K562 (cell line): ENCODE data around the gene LTN1. TPM values are rescaled to one million over a fixed set of nuclear protein-coding genes. Genes with fewer than 3 reads are reported as not detected.

ENCODE experiments used
- CBFA2T2 ChIP-seq: fragments of 450-650 bp; conservative IDR thresholded peaks from 2 replicates; pipeline ENCODE4 v1.6.1; 2017; ENCODE audit warnings: mild to moderate bottlenecking
- CBX8 ChIP-seq: fragments of 200-600 bp; sonication (generic); IDR thresholded peaks from 2 replicates; pipeline ENCODE4 v1.6.1; 2012; ENCODE audit warnings: borderline replicate concordance, mixed run types, low read depth, mild to moderate bottlenecking, moderate library complexity, mixed read lengths, low read length, control low read depth, inconsistent platforms; ENCODE audit not compliant: poor library complexity, severe bottlenecking; ENCODE audit errors: extremely low read depth
- GABPB2 ChIP-seq: fragments of 250-450 bp; sonication (Bioruptor Pico); conservative IDR thresholded peaks from 2 replicates; pipeline ENCODE4 v1.5.1; 2021; ENCODE audit warnings: mild to moderate bottlenecking
- GTF2A2 ChIP-seq: IDR thresholded peaks from 2 replicates; pipeline ENCODE4 v1.6.1; 2016; ENCODE audit warnings: mild to moderate bottlenecking, missing genetic modification characterization, missing compliant biosample characterization
- KAT2B ChIP-seq: IDR thresholded peaks from one replicate; pipeline ENCODE4 v1.6.1; 2012; ENCODE audit warnings: low read depth, mild to moderate bottlenecking, control low read depth, inconsistent platforms, low read length, moderate library complexity
- KHSRP ChIP-seq: fragments of 450-650 bp; IDR thresholded peaks from 2 replicates; pipeline ENCODE4 v1.6.1; 2017
- MCM2 ChIP-seq: fragments of 450-650 bp; IDR thresholded peaks from 2 replicates; pipeline ENCODE4 v1.6.1; 2017; ENCODE audit warnings: low read depth, mild to moderate bottlenecking
- NCOA2 ChIP-seq, 2 experiments: fragments of 450-650 bp; IDR thresholded peaks; 2 replicates each; pipeline ENCODE4 v1.6.1; 2018; ENCODE audit warnings: mild to moderate bottlenecking in 2 of 2, moderate library complexity in 1 of 2; ENCODE audit not compliant: partially characterized antibody in 2 of 2
- NFE2 ChIP-seq: IDR thresholded peaks from 2 replicates; pipeline ENCODE4 v1.6.1; 2014; ENCODE audit warnings: antibody characterized with exemption, low read depth
- NONO ChIP-seq, 2 experiments: fragments of 200-400 bp in 1 of 2; fragments of 450-650 bp in 1 of 2; formaldehyde crosslinking in 1 of 2; IDR thresholded peaks; 2 replicates each; pipeline ENCODE4 v1.6.1; 2017; ENCODE audit warnings: low read depth in 2 of 2, mild to moderate bottlenecking in 2 of 2, moderate library complexity in 2 of 2, low read length in 1 of 2
- POLR2AphosphoS5 ChIP-seq: IDR thresholded peaks from 2 replicates; pipeline ENCODE4 v1.6.1; 2011; ENCODE audit warnings: mild to moderate bottlenecking, low read depth, low read length, moderate library complexity; ENCODE audit not compliant: control insufficient read depth, insufficient read depth
- PRPF4 ChIP-seq: fragments of 200-400 bp; formaldehyde crosslinking; IDR thresholded peaks from one replicate; pipeline ENCODE4 v1.6.1; 2017; ENCODE audit warnings: low read length, low read depth, mild to moderate bottlenecking; ENCODE audit not compliant: insufficient read depth, poor library complexity, severe bottlenecking
- RBM15 ChIP-seq: fragments of 200-400 bp; formaldehyde crosslinking; IDR thresholded peaks from 2 replicates; pipeline ENCODE4 v1.6.1; 2018; ENCODE audit warnings: mild to moderate bottlenecking, low read length, moderate library complexity; ENCODE audit not compliant: insufficient read depth
- RUNX1 ChIP-seq: sonication (generic); IDR thresholded peaks from 2 replicates; pipeline ENCODE4 v1.6.1; 2016; ENCODE audit warnings: antibody characterized with exemption, low read depth
- SMARCC2 ChIP-seq: fragments of 450-650 bp; IDR thresholded peaks from 2 replicates; pipeline ENCODE4 v1.6.1; 2017; ENCODE audit warnings: antibody characterized with exemption, moderate library complexity, mild to moderate bottlenecking, low read depth
- SRSF9 ChIP-seq: fragments of 200-400 bp; formaldehyde crosslinking; IDR thresholded peaks from 2 replicates; pipeline ENCODE4 v1.6.1; 2017; ENCODE audit warnings: low read depth, low read length, borderline replicate concordance
- STAT5B ChIP-seq: fragments of 250-450 bp; sonication (Bioruptor Pico); IDR thresholded peaks from 2 replicates; pipeline ENCODE4 v1.8.0; 2021; ENCODE audit warnings: mild to moderate bottlenecking, inconsistent platforms
- ZC3H8 ChIP-seq: fragments of 450-650 bp; IDR thresholded peaks from 2 replicates; pipeline ENCODE4 v1.6.1; 2017
- ZKSCAN8 ChIP-seq: fragments of 200-800 bp; sonication (Bioruptor generic); IDR thresholded peaks from 2 replicates; pipeline ENCODE4 v1.6.1; 2016; ENCODE audit warnings: missing genetic modification characterization, missing compliant biosample characterization
- ZNF12 ChIP-seq: sonication (generic); formaldehyde crosslinking; IDR thresholded peaks from 2 replicates; pipeline ENCODE4 v1.4.0; 2020; ENCODE audit warnings: mild to moderate bottlenecking, missing genetic modification reagents
- ZNF140 ChIP-seq: fragments of 250-450 bp; sonication (Bioruptor Pico); IDR thresholded peaks from 2 replicates; pipeline ENCODE4 v1.8.0; 2021; ENCODE audit warnings: moderate library complexity, mild to moderate bottlenecking, inconsistent platforms
- ZNF347 ChIP-seq: fragments of 450-650 bp; formaldehyde crosslinking; IDR thresholded peaks from 2 replicates; pipeline ENCODE4 v1.4.0; 2020; ENCODE audit warnings: low read depth, mild to moderate bottlenecking, moderate library complexity
- ZNF408 ChIP-seq: fragments of 250-450 bp; sonication (Bioruptor Pico); IDR thresholded peaks from 2 replicates; pipeline ENCODE4 v1.4.0; 2020; ENCODE audit warnings: low read depth, mild to moderate bottlenecking, moderate library complexity
- ZNF561 ChIP-seq: fragments of 450-650 bp; formaldehyde crosslinking; conservative IDR thresholded peaks from 2 replicates; pipeline ENCODE4 v1.4.0; 2020; ENCODE audit warnings: mild to moderate bottlenecking, moderate library complexity
- ZNF77 ChIP-seq: fragments of 250-450 bp; sonication (Bioruptor Pico); IDR thresholded peaks from 2 replicates; pipeline ENCODE4 v1.5.0; 2020
- polyA plus RNA-seq, 8 experiments: library from polyadenylated mRNA; depleted of rRNA in 4 of 8; stranded (reverse) in 5 of 8; unstranded in 3 of 8; fragments of >200 nt; fragmentation: Nextera tagmentation in 2 of 8; fragmentation: Illumina TruSeq in 1 of 8; extraction: Ambion mirVana in 2 of 8; extraction: Trizol in 1 of 8; gene quantifications; 2 replicates each; pipeline versions ENCODE4 v1.2.1 to v1.2.3, GENCODE V29; 2011 to 2014; ENCODE audit warnings: inconsistent platforms in 1 of 8, missing spikeins in 1 of 8
- total RNA-seq, 7 experiments: library from RNA; depleted of rRNA in 6 of 7; stranded (reverse); fragments of >200 nt in 6 of 7; fragmentation: Illumina TruSeq in 2 of 7; extraction: Trizol in 2 of 7; gene quantifications; 2 replicates each; pipeline versions ENCODE4 v1.2.1 to v1.2.3, GENCODE V29; 2011 to 2021; ENCODE audit warnings: low replicate concordance in 1 of 7
- TF ChIP-seq, protein P1 (sequence below): fragments of 450-650 bp; formaldehyde crosslinking; IDR thresholded peaks from 2 replicates; pipeline ENCODE4 v1.4.0; 2022; ENCODE audit warnings: mild to moderate bottlenecking, moderate library complexity
- TF ChIP-seq, protein P2 (sequence below): sonication (generic); formaldehyde crosslinking; IDR thresholded peaks from 2 replicates; pipeline ENCODE4 v1.8.0; 2022; ENCODE audit warnings: missing genetic modification reagents, mild to moderate bottlenecking, borderline replicate concordance

Gene LTN1
- total and polyA plus RNA-seq, 9 of the 15 experiments (the other 6 are each of a cell fraction or from before 2014, with no cell fraction given): 15.7 to 49.6 (median 28.7) TPM

DNA sequence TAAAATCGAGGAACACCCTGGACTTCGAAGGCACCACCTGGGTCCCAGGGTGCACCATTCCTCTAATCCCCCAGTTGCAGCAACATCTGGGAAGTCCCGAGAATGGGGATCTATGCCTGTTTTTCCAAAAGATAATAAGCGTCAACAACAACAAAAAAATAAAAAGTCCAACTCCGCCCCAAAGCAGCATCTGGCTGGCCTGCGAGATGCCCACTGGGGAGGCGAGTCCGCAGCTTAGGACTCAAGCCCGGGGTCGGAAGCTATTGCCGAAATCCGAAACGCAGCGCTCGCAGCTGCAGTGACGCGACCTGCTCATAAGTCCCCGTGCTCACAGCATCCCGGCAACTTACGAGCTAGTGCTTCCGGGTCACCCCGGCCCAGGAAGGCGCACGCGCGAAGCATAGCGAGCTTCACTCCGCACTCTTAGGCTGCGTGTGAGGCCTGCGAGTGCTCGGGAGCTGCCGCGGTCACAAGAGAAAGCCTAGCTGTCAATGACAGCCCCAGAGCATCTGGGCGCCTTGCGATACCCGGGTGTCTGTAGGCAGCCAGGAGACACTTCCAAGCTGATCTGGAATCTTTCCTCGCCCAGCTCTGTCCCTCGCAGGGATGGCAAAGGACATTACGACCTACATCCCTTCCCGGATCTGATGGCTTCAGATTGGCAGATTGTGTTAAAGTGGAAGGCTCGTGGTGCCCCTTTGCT, 9.9 kb upstream of the LTN1 start (continued):
- TF ChIP-seq ZKSCAN8 (CRISPR knock-in tag): no peak
- TF ChIP-seq POLR2AphosphoS5: peak; percentile 97
- TF ChIP-seq ZNF347 (CRISPR knock-in tag): no peak
- TF ChIP-seq ZNF140 (CRISPR knock-in tag): no peak
- no peak for TF ChIP-seq GABPB2 (CRISPR knock-in tag)
- peak; percentile 86; the same call in 1 of the 2 replicates for TF ChIP-seq ZNF12 (CRISPR knock-in tag)
- peak; percentile 70; the same call in 1 of the 2 replicates for TF ChIP-seq RUNX1
- TF ChIP-seq NCOA2 (IDR thresholded peaks at IDR 0.05; ENCODE audit: partially characterized antibody in 2 of 2): no peak
- no peak for TF ChIP-seq MCM2
- TF ChIP-seq RBM15: no peak
- no peak for TF ChIP-seq ZNF77
- no peak for TF ChIP-seq ZNF561
- no peak for TF ChIP-seq ZNF408 (CRISPR knock-in tag)
- TF ChIP-seq, protein P1, sequence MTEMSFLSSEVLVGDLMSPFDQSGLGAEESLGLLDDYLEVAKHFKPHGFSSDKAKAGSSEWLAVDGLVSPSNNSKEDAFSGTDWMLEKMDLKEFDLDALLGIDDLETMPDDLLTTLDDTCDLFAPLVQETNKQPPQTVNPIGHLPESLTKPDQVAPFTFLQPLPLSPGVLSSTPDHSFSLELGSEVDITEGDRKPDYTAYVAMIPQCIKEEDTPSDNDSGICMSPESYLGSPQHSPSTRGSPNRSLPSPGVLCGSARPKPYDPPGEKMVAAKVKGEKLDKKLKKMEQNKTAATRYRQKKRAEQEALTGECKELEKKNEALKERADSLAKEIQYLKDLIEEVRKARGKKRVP (CRISPR knock-in tag): peak; percentile 24; the same call in 1 of the 2 replicates
- TF ChIP-seq GTF2A2 (tag): no peak
- peak; percentile 47 for TF ChIP-seq PRPF4
- TF ChIP-seq, protein P2, sequence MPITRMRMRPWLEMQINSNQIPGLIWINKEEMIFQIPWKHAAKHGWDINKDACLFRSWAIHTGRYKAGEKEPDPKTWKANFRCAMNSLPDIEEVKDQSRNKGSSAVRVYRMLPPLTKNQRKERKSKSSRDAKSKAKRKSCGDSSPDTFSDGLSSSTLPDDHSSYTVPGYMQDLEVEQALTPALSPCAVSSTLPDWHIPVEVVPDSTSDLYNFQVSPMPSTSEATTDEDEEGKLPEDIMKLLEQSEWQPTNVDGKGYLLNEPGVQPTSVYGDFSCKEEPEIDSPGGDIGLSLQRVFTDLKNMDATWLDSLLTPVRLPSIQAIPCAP: no peak
- TF ChIP-seq NFE2: no peak
- TF ChIP-seq SRSF9: no peak
- no peak; the same call in 1 of the 2 replicates for TF ChIP-seq CBFA2T2
- no peak for TF ChIP-seq CBX8
- TF ChIP-seq KAT2B: no peak
- no peak; a peak in 1 of 4 replicates for TF ChIP-seq NONO (IDR thresholded peaks at IDR 0.05; ENCODE audit: low read depth in 2 of 2, low read length in 1 of 2)
- TF ChIP-seq ZC3H8: no peak
- no peak for TF ChIP-seq KHSRP
- no peak for TF ChIP-seq SMARCC2
- TF ChIP-seq STAT5B (CRISPR knock-in tag): no peak
